ENCODE measurements around the gene BID. TPM values are rescaled to one million over a fixed set of nuclear protein-coding genes. Genes with fewer than 3 reads are reported as not detected.

Gene BID
- total RNA-seq, 4 donors from 2014 or later: 5.1 to 23.7 (median 9.8) TPM

- Histone ChIP-seq H3K4me1 (no peaks in the 10 kb centered on the region), H3K4me3 (no peak overlapping the region), H3K27me3 (no peaks in the 10 kb centered on the region), H3K27ac (no peak overlapping the region), H3K36me3 (peaks cover 0 to 14% of the 10 kb centered on the region in 2 donors), H3K9me3 (no peaks in the 10 kb centered on the region)
- intact Hi-C loops (cut with DNase I; ENCODE audit: low total_unique reads) (no loop called here), in situ Hi-C loops (cut with MboI; ENCODE audit: low sequenced_read_pairs in 4 of 4) (no loop called here)
- no peak for DNase-seq
- ATAC-seq: no peak
- TF ChIP-seq CTCF (IDR thresholded peaks at IDR 0.05 in 4 of 5, conservative IDR thresholded peaks at IDR 0.05 in 1 of 5): no peak
- TF ChIP-seq POLR2A (IDR thresholded peaks at IDR 0.05): no peak
Measured at GRCh38 chr22:17694752-17695151, 79.5 kb downstream of the BID start.

GRCh38 chr22:17694193-17694592 lies 80.1 kb downstream of the BID start:
- Histone ChIP-seq H3K27ac (no peak overlapping the region), H3K4me1 (no peaks in the 10 kb centered on the region), H3K36me3 (peaks cover 0 to 17% of the 10 kb centered on the region in 2 donors), H3K4me3 (no peak overlapping the region), H3K9me3 (no peaks in the 10 kb centered on the region), H3K27me3 (no peaks in the 10 kb centered on the region)
- intact Hi-C loops (cut with DNase I; ENCODE audit: low total_unique reads) (no loop called here), in situ Hi-C loops (cut with MboI; ENCODE audit: low sequenced_read_pairs in 4 of 4) (no loop called here)
- ATAC-seq: no peak
- TF ChIP-seq POLR2A (IDR thresholded peaks at IDR 0.05) (no peak), CTCF (IDR thresholded peaks at IDR 0.05 in 4 of 5, conservative IDR thresholded peaks at IDR 0.05 in 1 of 5) (no peak)
- no peak for DNase-seq

- Histone ChIP-seq H3K4me1 (no peaks in the 10 kb centered on the region), H3K36me3 (peaks cover 0 to 22% of the 10 kb centered on the region in 2 donors), H3K27me3 (no peaks in the 10 kb centered on the region), H3K9me3 (no peaks in the 10 kb centered on the region), H3K4me3 (no peak overlapping the region), H3K27ac (peak overlapping the region; percentile 31 to 53 (median 47))
- no peak for DNase-seq
- ATAC-seq: peak; percentile 87 to 91
- TF ChIP-seq POLR2A (IDR thresholded peaks at IDR 0.05): no peak
- TF ChIP-seq CTCF (IDR thresholded peaks at IDR 0.05 in 4 of 5, conservative IDR thresholded peaks at IDR 0.05 in 1 of 5): no peak
- in situ Hi-C loops (cut with MboI; ENCODE audit: low sequenced_read_pairs in 4 of 4): no loop called here
- intact Hi-C loops (cut with DNase I; ENCODE audit: low total_unique reads): no loop called here
Measured at GRCh38 chr22:17692841-17693240, 81.4 kb downstream of the BID start.

- peaks cover 0 to 5% of the 10 kb centered on the region in 2 donors for H3K4me1 ChIP-seq
- H3K27ac ChIP-seq: no peak overlapping the region
- in situ Hi-C loops (cut with MboI; ENCODE audit: low sequenced_read_pairs in 4 of 4): no loop called here
- TF ChIP-seq POLR2A (IDR thresholded peaks at IDR 0.05): no peak
- TF ChIP-seq CTCF (IDR thresholded peaks at IDR 0.05 in 4 of 5, conservative IDR thresholded peaks at IDR 0.05 in 1 of 5): no peak
- ATAC-seq (no peak), DNase-seq (no peak)
- no peaks in the 10 kb centered on the region for H3K27me3 ChIP-seq
- no peaks in the 10 kb centered on the region for H3K9me3 ChIP-seq
- intact Hi-C loops (cut with DNase I; ENCODE audit: low total_unique reads): no loop called here
- peaks cover 0 to 30% of the 10 kb centered on the region in 2 donors for H3K36me3 ChIP-seq
- no peak overlapping the region for H3K4me3 ChIP-seq
Measured at GRCh38 chr22:17684245-17684644, 90.0 kb downstream of the BID start.

Small RNA genes within 50 kb of the gene (microRNA-seq; reads per million reads assigned to microRNA genes)
- gene MIR3198-1 (ENCODE audit: borderline replicate concordance in 2 of 2): 0 reads per million in 2 donors

Other genes with a start within 250 kb of the BID start
- 10 to 100 TPM in 3 of 4 donors, 1 to 10 TPM in 1; 9.3 to 22.2 (median 13.3) TPM for gene SLC25A18, start 211.0 kb downstream of the BID start, total RNA-seq
- 100 to 1,000 TPM; 243 to 279 (median 250) TPM for gene ATP6V1E1, start 145.7 kb downstream of the BID start, total RNA-seq
- gene BCL2L13, start 135.7 kb downstream of the BID start, total RNA-seq: 100 to 1,000 TPM; 162 to 310 (median 231) TPM

All from gastrocnemius medialis (tissue), 4 donors.